Natural killer cell (primary cell): ENCODE results near the gene NR0B2. TPM values are rescaled to one million over a fixed set of nuclear protein-coding genes. Genes with fewer than 3 reads are reported as not detected.

Source experiments
- ATAC-seq, 3 donors: fragments of 150-1000 bp in 2 of 3; fragments of 200-7000 bp in 1 of 3; cut with Tn5 transposase; 1 replicate in 1 of 3; 2 replicates in 2 of 3; pipeline ENCODE4 v1.10.0; 2021; ENCODE audit warnings: mild to moderate bottlenecking in 2 of 3, moderate library complexity in 2 of 3
- DNase-seq, 2 donors: peaks; one replicate each; pipeline versions ENCODE4 v3.0.0 to v3.0.0-alpha.2; 2013 to 2021; ENCODE audit warnings: mixed read lengths in 1 of 2
- H3K27ac ChIP-seq: one replicate; pipeline ENCODE4 v1.5.1; 2013; ENCODE audit warnings: mild to moderate bottlenecking, low read length
- H3K27me3 ChIP-seq: one replicate; pipeline ENCODE4 v1.6.1; 2013; ENCODE audit warnings: low read length; ENCODE audit not compliant: control insufficient read depth, insufficient read depth
- H3K36me3 ChIP-seq: one replicate; pipeline ENCODE4 v1.6.1; 2013; ENCODE audit warnings: low read length; ENCODE audit not compliant: control insufficient read depth, insufficient read depth
- H3K4me1 ChIP-seq: one replicate; pipeline ENCODE4 v1.6.1; 2013; ENCODE audit warnings: low read length; ENCODE audit not compliant: control insufficient read depth, insufficient read depth
- H3K4me3 ChIP-seq: one replicate; pipeline ENCODE4 v1.5.1; 2013; ENCODE audit warnings: low read length
- H3K9me3 ChIP-seq: one replicate; pipeline ENCODE4 v1.6.1; 2013; ENCODE audit warnings: low read length; ENCODE audit not compliant: control insufficient read depth, insufficient read depth
- H3K27ac Mint-ChIP-seq, 2 donors: one replicate each; pipeline ENCODE4 v1.8.0; 2022; ENCODE audit warnings: mild to moderate bottlenecking in 2 of 2, mixed read lengths in 2 of 2, moderate library complexity in 1 of 2
- H3K27me3 Mint-ChIP-seq, 2 donors: one replicate each; pipeline ENCODE4 v1.8.0; 2022; ENCODE audit warnings: low read depth in 2 of 2, mixed read lengths in 2 of 2
- H3K36me3 Mint-ChIP-seq: one replicate; pipeline ENCODE4 v1.8.0; 2022; ENCODE audit warnings: mixed read lengths
- H3K4me1 Mint-ChIP-seq, 2 donors: one replicate each; pipeline ENCODE4 v1.8.0; 2022; ENCODE audit warnings: mixed read lengths in 2 of 2
- H3K4me3 Mint-ChIP-seq: one replicate; pipeline ENCODE4 v1.8.0; 2022; ENCODE audit warnings: mild to moderate bottlenecking, moderate library complexity, mixed read lengths
- H3K9me3 Mint-ChIP-seq, 2 donors: one replicate each; pipeline ENCODE4 v1.8.0; 2022; ENCODE audit warnings: mixed read lengths in 2 of 2
- CTCF ChIP-seq: fragments of 200-600 bp; IDR thresholded peaks from one replicate; pipeline ENCODE4 v1.8.0; 2022; ENCODE audit warnings: antibody characterized with exemption
- WGBS: methylation state at CpG from one replicate; pipeline ENCODE4 v1.1.7; 2013; ENCODE audit warnings: missing lambda C conversion rate; ENCODE audit not compliant: insufficient coverage; 5-methylcytosine and 5-hydroxymethylcytosine counted together
- intact Hi-C: fragments of 100-400 bp; cut with micrococcal nuclease; formaldehyde crosslinking; loops from one replicate; pipeline ENCODE4 v1.14.2; 2022
- total RNA-seq, 4 donors: library from RNA; stranded (reverse); fragments of 120-200 nt in 1 of 4; gene quantifications; one replicate each; pipeline versions ENCODE4 v1.2.3 to v1.2.4, GENCODE V29; 2013 to 2022

Gene NR0B2
- total RNA-seq, 3 donors from 2014 or later (not counting 1 experiment from before 2014, with no cell fraction given), result not detected

GRCh38 chr1:26921540-26922430 lies 8.0 kb upstream of the NR0B2 start, which contains the start of gene NUDC:
NUDC (plus strand) TSS chr1:26921743; CDS start chr1:26921849, 106 bp downstream.
- WGBS, result under 1% methylated on average over 81 of the region's 83 CpGs
- Mint-ChIP-seq H3K4me3 (peak within 1 kb of the TSS; percentile 97), H3K27me3 (no peaks in the 10 kb centered on the region), H3K27ac (peak within 1 kb of the TSS; percentile 93 to 97), H3K9me3 (no peaks in the 10 kb centered on the region), H3K36me3 (no peaks in the 10 kb centered on the region), H3K4me1 (peaks cover 34 to 35% of the 10 kb centered on the region in 2 donors)
- peak within 1 kb of the TSS; percentile 69 for H3K4me3 ChIP-seq
- peaks cover 18% of the 10 kb centered on the region for H3K4me1 ChIP-seq
- no peak for TF ChIP-seq CTCF
- H3K27ac ChIP-seq, result peak within 1 kb of the TSS; percentile 84
- no peaks in the 10 kb centered on the region for H3K9me3 ChIP-seq
- no peaks in the 10 kb centered on the region for H3K27me3 ChIP-seq
- peaks cover 18% of the 10 kb centered on the region for H3K36me3 ChIP-seq
- DNase-seq (peak; percentile 93 to 98), ATAC-seq (peak; percentile 92 to 98 (median 94))
- intact Hi-C loops, result loop anchor here (1.0 kb wide), 2 partner anchors 21 to 134 kb away; partner anchors contain the start of genes GPATCH3 and PIGV

- Mint-ChIP-seq H3K4me1 (peaks cover 33 to 34% of the 10 kb centered on the region in 2 donors), H3K36me3 (no peaks in the 10 kb centered on the region), H3K4me3 (peak overlapping the region; percentile 97), H3K9me3 (no peaks in the 10 kb centered on the region), H3K27ac (peak overlapping the region; percentile 93 to 97), H3K27me3 (no peaks in the 10 kb centered on the region)
- Histone ChIP-seq H3K27me3 (no peaks in the 10 kb centered on the region), H3K36me3 (peaks cover 12% of the 10 kb centered on the region), H3K4me3 (peak overlapping the region; percentile 69), H3K4me1 (peaks cover 18% of the 10 kb centered on the region), H3K9me3 (no peaks in the 10 kb centered on the region), H3K27ac (peak overlapping the region; percentile 84)
- TF ChIP-seq CTCF, result no peak
- intact Hi-C loops, result loop anchor here (1.0 kb wide), 2 partner anchors 21 to 134 kb away; partner anchors contain the start of genes GPATCH3 and PIGV
- no peak for DNase-seq
- 17% methylated on average over 7 of the region's 7 CpGs for WGBS
- peak; percentile 23 to 38 (median 26) for ATAC-seq
Measured at GRCh38 chr1:26921126-26921539, 7.4 kb upstream of the NR0B2 start.

- no peak overlapping the region for H3K4me3 Mint-ChIP-seq
- H3K36me3 Mint-ChIP-seq, result no peaks in the 10 kb centered on the region
- intact Hi-C loops, result no loop called here
- no peak overlapping the region for H3K27ac Mint-ChIP-seq
- H3K4me1 Mint-ChIP-seq, result peaks cover under 1% of the 10 kb centered on the region in 2 donors
- H3K4me3 ChIP-seq, result no peak overlapping the region
- no peak for ATAC-seq
- no peak for TF ChIP-seq CTCF
- no peaks in the 10 kb centered on the region for H3K9me3 ChIP-seq
- H3K36me3 ChIP-seq, result no peaks in the 10 kb centered on the region
- H3K9me3 Mint-ChIP-seq, result no peaks in the 10 kb centered on the region
- no peak overlapping the region for H3K27ac ChIP-seq
- H3K4me1 ChIP-seq, result no peaks in the 10 kb centered on the region
- no peaks in the 10 kb centered on the region for H3K27me3 ChIP-seq
- 74% methylated on average over 5 of the region's 5 CpGs for WGBS
- DNase-seq, result no peak
- no peaks in the 10 kb centered on the region for H3K27me3 Mint-ChIP-seq
Measured at GRCh38 chr1:26915204-26915842, 1.5 kb upstream of the NR0B2 start.
